DMS114 treated with DMSO at 0.1 percent for 48 hours (cell line): ENCODE measurements around the gene MYLK3.
"Not testable (repeated sequence)": the region's sequence is repeated elsewhere in the genome, so short reads cannot be mapped to it uniquely, and the experiment has no call there.

ENCODE experiments used
- DNase-seq: peaks from one replicate; lab custom pipeline; 2025; ENCODE audit not compliant: unreplicated experiment; lab: John Stamatoyannopoulos, UW

The MYLK3 gene

DNA sequence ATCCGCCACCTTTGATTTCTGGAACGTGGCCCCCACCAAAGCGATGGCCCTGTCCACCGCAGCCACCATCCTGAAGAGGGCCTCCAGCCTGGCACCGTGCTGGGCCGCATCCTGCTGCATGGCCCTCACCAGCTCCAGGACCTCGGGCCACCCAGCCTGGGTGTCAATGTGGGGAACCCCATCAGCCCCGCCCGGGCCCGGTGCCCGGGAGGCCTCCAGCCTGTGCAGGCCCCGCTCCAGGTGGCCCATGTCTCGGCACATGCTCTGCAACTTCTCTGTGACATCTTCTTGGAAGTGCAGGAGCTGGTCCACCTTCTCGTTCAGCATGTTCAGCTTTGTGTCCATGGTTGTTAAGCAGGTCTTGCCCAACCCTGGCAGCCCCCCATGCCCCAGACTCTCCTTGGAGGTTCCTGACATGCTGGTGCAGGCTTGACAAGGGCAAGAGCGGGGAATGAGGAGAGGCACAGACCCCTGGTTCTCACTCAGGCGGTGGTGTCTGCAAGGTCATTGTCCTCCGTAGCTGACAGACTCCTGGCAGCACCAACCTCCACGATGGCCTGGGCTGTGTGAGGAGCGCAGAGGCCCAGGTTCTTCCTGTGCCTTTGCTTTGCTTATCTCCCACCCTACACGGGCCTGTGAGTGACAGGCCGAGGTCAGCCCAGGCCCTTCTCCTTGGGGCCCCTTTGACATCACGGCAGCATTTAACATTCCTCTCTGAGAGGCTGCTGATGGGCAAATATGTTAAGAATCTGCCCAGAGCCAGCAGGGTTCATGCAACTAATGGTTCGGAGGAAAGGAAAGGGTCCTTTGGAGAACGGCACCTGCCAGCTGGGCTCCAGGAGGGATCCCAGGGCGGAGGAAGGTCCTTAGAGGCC is at the start of gene MYLK3:
Gene MYLK3 (minus strand): TSS at position 568 of the 875 bp plus-strand sequence. CDS start 151 bp downstream, at position 417.
- no peak for DNase-seq

DNA sequence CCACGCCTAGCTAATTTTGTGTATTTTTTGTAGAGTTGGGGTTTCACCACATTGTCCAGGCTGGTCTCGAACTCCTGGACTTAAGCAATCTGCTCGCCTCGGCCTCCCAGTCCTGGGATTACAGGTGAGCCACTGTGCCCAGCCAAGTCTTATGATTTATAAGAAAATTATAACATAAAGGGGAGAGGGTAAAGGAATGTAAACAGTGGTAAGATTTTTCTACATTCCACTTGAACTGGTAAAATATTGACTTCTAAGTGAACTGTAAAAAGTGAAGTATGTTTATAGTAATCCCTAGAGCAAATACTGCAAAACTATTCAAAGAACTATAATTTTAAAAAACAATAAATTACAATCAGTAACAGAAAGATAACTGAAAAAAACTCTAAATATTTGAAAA is 49.4 kb upstream of the MYLK3 start:
- DNase-seq = no peak

DNA sequence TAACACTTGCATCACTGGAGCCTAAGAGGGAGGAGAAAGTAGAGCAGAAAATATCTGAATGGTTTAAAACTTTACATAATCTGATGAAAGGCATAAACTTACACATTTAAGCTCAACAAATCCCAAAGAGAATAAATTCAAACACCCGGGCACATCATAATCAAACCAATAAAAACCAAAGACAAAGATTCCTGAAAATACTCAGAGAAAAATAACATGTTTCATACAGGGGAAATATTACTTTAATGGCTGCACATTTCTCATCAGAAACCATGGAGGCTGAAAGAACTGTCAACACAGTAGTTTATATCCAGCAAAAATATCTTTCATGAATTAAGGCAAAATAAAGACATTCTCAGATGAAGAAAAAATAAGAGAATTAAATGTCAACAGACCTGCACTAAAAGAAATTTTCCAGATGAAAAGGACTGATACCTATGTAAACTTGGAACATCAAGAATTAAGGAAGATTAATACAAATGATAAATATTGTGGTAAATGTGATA is 48.7 kb upstream of the MYLK3 start:
- DNase-seq = no peak

DNA sequence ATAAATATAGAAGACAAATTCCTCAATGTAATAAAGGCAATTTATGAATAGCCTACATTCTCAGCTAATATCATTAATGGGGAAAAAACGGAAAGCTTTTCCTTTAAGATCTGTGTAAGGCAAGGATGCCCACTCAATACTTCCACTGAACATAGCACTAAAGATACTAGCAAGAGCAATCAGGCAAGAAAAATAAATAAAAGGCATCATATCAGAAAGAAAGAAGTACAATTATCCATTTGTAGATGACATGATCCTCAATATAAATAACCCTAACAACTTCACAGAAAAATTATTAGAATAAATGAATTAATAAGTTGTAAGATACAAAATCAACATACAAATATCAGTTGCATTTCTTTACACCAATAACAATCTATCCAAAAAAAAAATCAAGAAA is 45.7 kb upstream of the MYLK3 start:
- DNase-seq = no peak

DNA sequence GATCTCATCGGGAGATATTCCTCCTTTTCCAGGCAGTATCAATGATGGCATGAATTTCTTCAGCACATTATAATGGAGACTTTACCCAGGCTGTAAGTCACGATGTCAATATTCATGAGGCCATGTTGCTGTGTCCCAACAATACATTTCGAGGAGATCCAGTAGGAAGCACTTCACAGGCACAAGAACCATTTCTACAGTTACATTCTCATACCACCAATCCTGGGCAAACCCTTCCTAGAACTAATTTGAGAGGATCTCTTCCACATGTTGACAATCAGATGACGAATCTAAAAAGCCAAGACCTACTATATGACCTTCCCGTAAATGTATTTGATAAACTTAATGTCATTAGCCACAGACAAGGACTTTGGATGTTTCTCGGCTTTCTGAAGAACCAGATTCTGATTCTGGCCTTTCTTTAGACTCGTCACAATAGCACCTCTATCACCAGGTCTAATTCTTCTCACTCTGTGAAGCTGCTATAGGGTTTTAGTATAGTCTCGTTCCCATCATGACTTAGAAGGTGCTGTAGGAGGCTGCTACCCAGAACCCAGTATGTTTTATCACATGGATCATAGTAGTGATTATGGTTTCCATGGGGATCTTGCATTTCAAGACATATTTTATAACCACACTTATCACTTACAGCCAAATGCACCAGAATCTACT is 42.6 kb upstream of the MYLK3 start:
- no peak for DNase-seq

DNA sequence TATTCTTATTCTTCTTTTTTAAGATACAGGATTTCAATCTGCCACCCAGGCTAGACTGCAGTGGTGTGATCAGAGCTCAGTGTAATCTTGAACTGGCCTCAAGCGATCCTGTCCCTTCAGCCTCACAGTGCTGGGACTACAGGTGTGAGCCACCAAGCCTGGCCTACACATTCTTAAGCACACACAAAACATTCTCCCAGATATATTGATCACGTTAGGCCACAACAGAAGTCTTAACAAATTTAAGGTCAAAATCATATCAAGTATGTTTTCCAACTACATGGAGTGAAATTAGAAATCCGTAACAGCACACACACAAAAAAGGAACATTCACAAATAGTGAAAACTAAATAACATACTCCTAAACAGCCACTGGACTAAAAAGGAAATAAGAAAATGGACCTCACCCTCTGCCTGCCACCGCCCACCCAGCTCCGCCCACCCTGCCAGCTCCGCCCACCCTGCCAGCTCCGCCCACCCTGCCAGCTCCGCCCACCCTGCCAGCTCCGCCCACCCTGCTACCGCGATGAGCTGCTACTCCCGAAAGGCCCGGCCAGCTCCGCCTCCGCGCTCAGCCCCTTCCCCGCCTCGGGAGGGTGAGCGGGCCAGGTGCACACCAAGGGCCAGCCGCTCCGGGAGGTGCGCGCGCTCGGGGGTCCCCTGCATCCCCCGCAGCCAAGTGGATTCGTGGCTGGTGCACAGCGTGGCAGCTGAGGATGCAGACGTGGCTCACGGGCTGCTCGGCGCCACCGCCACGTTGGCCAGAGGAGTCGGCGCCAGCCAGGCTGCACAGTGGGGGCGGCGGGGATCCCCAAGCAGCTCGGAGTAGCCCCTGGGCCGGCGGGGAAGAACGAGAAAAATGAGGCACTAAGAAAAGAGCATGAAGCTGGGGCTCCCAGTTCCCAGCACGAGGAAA is 41.6 kb upstream of the MYLK3 start:
- peak; percentile 32 for DNase-seq

DNA sequence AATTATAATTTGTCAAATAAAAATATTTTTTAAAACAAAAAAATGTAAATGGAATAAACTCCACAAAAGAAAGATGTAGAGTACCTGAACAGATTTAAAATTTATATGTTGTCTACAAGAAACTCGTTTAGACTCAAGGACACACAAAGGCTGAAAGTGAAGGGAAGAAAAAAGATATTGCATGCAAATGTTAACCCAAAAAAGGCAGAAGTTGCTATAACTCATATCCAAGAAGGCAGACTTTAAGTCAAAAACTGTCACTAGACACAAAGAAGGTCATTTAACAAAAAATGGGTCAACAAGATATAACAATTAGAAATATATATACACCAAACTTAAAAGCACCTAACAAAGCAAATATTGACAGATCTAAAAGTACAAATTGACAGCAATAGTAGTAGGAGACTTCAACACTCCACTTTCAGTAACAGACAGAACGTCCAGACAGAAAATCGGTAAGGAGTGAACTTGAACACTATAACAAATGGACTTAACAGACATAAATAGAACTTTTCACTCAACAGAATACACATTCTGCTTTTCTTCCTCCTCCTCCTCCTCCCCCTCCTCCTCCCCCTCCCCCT is 40.8 kb upstream of the MYLK3 start:
- DNase-seq = no peak

DNA sequence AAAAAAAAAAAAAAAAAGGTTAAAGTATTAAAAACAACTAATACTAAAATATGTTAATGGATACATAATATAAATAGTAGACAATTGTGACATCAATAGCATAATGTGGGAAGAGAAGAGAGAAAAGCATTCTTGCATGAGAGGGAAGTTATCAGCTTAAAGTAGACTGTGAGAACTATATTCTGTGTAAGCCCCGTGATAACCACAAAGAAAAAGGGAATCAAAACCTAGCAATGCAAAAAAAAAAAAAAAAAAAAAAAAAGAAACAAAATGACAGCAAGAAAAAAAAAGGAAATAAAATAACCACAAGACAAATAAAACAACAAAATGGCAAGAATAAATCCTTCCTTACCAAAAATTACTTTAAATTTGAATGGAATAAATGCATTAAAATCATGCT is 39.8 kb upstream of the MYLK3 start:
- no peak for DNase-seq

DNA sequence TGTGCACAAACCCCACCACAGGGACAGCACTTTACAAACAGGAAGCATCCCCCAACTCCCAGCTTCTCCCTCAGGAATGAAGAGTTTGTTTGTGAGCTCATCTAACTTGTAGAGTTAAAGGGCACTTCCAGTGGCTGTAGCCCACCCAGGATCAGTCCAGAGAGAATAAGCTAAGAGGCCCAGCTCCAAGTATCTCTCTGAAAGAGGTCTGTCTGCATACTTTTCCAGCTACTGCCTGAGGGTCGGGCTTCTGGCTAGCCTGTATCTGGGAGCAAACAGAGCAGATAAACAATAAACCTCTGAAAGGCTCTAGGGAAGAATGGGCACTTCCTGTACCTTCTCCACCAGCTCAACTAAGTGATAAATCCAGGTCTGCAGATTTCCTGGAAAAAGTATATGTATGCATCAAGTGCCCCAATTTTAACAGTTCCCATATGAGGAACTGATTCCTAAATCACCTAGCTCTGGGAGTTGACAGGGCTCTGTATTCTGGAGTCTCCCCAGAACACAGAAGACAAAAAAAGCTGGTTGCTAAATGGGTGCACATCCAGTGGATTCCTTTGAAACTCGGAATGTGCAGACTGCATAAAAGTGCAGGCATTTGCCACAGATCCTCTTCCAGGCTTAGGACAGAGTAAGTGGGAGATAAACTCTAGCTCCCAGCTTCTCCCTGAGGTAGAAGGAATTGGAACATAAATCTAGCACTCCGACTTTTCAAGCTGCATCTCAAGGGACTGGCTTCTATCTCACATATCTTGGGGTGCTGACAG is 37.1 kb upstream of the MYLK3 start:
- no peak for DNase-seq

DNA sequence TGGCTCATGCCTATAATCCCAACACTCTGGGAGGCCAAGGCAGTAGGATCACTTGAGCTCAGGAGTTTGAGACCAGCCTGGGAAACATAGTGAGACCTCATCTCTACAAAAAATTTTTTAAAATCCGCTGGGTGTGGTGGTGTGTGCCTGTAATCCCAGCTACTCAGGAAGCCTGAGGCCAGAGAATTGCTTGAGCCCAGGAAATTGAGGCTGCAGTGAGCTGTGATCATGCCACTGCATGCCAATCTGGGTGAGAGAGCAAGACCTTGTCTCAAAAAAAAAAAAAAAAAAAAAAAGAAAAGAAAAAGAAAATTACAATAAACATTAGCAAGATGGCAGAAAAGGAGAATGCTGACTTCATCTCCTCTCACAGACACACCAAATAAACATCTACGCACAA is 36.4 kb upstream of the MYLK3 start:
- DNase-seq = not testable (repeated sequence)

DNA sequence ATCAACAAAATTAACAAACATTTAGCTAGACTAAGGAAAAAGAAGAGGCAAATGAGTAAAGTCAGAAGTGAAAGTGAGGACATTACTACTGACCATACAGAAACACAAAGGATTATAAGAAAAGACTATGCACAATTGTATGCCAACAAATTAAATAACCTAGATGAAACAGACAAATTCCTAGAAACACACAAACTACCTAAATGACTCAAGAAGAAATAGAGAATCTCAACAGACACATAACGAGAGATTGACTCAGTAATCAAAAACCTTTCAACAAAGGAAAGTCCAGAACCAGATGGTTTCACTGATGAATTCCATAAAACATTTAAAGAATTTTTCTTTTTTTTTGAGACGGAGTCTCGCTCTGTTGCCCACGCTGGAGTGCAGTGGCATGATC is 35.7 kb upstream of the MYLK3 start:
- no peak for DNase-seq

DNA sequence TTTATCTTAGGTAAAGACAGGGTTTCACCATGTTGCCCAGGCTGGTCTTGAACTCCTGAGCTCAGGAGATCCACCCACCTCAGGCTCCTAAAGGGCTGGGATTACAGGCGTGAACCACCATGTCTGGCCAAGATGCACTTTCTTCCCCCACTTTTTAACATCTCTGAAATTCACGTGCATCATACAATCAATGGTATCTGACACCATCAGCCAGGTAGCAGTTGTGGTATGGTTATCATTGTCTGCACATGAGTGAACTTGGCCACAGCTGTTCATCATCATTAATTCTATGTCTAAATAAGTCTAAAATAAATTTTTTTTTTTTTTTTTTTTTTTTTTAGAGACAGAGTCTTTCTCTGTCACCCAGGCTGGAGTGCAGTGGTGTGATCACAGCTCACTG is 34.2 kb upstream of the MYLK3 start:
- DNase-seq = no peak

DNA sequence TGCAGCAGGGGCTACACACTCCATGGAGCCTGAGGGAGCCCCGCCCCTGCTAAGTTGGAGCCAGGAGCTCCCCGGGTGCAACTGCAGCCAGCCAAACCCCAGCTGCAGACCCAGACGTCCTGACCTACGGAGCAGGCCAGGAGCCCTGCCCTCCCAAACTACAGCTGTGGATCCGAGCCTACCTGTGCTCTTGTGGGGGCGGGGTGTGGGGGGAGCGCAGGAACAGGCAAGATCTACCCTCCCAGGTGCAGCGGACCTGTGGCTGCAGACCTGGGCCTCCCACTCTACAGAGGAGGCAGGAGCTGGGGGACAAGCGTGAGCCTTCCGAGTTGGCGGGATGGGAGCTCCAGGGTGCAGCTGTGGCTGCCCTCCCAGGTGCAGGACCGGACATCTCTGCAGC is 29.7 kb upstream of the MYLK3 start:
- DNase-seq = no peak

DNA sequence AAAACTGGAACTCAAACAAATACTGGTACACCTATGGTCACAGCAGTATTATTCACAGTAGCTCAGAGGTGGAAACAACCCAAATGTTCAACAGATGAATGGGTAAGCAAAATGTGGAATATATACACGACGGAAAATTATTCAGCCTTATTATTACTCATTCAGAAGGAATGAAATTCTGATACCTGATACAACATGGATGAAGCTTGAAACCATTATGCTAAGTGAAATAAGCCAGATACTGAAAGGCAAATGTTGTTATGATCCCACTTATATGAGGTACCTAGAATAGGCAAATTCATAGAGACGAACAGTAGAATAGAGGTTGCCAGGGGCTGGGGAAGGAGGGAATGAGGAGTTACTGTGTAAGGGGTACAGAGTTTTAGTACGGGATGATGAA is 27.1 kb upstream of the MYLK3 start:
- no peak for DNase-seq

DNA sequence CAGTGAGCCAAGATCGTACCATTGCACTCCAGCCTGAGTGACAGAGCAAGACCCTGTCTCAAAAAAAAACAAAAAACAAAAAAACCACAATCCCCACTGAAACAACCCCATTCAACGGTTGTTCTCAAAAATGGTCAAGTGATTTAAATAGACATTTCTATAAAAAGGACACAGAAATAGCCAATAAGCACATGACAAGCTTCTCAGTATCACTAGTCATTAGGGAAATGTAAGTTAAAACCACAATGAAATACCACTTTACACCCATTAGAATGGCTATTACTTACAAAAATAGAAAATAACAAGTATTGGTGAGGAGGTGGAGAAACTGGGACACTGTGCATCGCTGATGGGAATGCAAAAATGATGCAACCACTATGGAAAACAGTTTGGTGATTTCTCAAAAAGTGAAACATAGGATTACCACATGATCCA is 26.6 kb upstream of the MYLK3 start:
- no peak for DNase-seq

DNA sequence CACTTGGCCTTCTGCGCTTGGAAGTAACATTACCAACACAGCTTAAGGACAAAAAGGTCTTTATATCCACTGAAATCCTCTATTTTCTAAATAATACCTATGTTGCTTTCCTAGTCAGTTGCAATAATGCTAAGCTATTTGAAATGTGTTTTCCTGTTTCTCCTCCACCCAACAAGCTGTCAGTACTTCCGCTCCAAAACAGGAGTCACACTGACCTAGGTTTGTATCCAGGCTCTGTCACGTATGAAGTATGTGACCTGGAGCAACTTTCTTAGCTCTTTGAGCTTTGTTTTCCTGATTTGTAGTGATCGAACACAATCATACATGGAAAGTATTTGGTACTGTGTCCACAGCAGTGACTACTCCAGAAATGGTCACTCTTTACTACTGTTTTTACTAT is 24.3 kb upstream of the MYLK3 start:
- DNase-seq = no peak

DNA sequence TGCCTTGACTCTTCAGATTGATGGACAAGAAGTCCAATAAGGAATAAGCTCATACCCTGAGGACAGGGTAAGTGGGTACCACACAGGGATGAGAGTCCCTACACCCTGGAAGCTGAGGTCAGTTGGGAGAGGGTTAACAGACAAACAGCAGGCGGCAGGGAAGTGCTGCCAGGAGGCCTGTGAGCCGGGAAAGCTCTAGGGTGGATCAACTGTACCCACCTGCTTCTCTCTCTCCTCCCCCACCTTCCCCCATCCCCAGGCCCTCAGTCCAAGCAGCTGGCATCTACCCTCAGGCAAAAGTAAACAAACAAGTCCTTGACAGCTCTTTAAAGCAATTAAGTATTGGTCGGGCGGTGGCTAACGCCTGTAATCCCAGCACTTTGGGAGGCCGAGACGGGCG is 20.7 kb upstream of the MYLK3 start:
- DNase-seq = no peak

DNA sequence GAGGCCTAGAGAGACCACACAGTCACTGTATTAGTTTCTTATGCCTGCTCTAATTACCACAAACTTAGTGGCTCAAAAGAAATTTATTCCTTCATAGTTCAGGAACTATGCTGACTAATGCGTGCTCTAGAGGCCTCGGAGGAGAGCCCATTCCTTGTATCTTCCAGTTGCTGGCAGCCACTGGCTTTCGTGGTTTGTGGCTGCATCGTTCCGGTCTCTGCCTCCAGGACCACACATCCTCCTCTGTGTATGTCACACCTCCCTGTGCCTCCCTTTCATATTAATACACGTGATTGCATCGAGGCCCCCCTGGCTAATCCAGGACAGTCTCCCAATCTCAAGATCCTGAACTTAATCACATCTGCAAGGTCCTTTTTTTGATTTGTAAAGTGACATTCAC is 16.9 kb upstream of the MYLK3 start:
- DNase-seq = no peak

DNA sequence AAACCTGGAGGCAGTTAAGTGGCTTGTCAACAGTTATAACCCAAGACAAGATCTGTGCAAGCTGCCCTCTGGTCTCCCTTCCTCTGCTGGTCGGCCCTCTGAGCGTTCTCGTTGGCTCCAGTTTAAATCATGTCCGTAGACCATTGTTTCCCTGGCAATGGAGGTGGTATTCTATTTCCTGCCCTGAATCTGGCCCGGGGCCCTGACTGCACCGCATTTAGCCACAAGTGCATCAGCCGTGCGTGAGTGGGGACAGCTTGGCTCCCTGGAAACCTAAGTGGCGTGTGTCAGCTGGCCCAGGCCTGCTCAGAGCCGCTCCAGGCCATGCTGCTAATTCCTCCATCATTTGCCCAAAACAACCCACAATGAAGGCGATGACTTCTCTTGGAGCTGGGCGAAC is 15.0 kb upstream of the MYLK3 start:
- DNase-seq = no peak

DNA sequence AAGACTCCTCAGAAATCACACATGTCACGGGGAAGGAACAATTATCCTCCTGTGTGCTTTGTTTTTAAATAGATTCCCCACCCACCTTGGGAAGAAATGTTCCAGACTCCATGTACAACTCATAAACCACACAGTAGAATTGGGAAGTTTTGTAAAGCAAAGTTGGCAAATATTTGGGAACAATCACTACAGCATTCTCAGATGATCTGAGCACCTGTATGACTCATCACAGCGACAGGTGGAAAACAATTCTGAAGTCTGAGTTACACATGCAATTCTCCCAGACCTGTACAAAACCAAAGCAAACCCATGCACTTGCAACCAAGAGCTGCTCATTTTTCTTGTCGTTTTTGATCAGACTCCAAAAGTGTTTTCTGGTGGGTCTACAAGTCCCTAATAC is 14.4 kb upstream of the MYLK3 start:
- DNase-seq = no peak
